Stimulated activated CD4-positive, alpha-beta T cell treated with anti-CD3 and anti-CD28 coated beads, Interleukin-12 subunit alpha, Interleukin-12 subunit beta, amount 100 ng/mL, for 24 hours (primary cell): Measurements from ENCODE around the gene LATS1.

ENCODE experiments used
- DNase-seq, 2 experiments: peaks; one replicate each; pipeline ENCODE4 v3.0.0-alpha.2; 2020; ENCODE audit warnings: low read depth in 2 of 2

LATS1 gene

DNA sequence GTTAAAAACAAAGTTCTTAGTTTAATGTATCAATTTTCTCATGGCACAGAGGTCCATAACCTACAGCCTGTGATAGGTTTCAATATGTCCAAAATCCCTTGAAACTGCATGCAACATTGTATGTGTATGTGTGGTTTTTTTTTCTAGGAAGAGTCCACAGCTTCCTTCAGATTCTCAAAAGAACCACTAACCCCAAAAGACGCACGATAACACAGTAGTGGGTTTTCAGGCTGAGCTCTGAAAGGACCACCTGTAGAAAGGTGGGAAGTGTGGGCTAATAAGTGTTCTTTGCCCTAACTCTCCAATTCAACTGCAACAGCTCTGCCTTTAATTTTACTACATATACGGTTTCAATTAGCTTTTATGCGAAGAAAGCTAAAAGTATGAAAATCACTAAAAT lies 57.9 kb downstream of the LATS1 start:
- no peak for DNase-seq

DNA sequence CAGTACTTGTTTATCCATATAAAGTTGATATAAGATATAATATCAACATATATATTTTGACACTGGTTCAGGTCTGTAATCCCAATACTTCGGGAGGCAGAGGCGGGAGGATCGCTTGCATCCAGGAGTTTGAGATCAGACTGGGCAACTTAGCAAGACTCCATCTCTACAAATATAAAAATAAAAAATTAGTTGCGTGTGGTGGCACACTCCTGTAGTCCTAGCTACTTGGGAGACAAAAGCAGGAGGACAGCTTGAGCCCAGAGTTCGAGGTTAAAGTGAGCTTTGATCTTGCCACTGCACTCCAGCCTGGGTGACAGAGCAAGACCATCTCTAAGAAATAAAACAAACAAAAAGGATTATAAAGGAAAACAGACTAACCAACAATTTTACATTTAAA lies 60.5 kb downstream of the LATS1 start:
- no peak for DNase-seq

DNA sequence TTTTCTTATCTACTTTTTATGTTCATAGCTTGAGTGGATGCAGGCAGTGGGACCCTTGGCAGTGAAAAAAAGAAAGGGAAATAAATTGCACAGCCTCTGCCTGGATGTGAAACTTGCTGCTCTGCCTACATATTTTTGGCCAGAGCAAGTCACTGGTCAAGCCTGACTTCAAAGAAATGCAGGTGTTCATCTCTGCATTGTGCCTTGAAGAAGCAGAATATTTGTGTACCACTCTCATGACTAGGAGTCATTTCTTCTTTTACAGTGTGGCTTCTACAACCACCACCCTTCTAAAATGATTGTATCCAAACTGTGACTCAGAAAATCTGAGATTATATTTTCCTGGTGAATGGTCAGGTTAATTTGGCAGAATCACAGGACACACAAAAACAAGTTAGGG lies 66.8 kb downstream of the LATS1 start:
- no peak for DNase-seq

DNA sequence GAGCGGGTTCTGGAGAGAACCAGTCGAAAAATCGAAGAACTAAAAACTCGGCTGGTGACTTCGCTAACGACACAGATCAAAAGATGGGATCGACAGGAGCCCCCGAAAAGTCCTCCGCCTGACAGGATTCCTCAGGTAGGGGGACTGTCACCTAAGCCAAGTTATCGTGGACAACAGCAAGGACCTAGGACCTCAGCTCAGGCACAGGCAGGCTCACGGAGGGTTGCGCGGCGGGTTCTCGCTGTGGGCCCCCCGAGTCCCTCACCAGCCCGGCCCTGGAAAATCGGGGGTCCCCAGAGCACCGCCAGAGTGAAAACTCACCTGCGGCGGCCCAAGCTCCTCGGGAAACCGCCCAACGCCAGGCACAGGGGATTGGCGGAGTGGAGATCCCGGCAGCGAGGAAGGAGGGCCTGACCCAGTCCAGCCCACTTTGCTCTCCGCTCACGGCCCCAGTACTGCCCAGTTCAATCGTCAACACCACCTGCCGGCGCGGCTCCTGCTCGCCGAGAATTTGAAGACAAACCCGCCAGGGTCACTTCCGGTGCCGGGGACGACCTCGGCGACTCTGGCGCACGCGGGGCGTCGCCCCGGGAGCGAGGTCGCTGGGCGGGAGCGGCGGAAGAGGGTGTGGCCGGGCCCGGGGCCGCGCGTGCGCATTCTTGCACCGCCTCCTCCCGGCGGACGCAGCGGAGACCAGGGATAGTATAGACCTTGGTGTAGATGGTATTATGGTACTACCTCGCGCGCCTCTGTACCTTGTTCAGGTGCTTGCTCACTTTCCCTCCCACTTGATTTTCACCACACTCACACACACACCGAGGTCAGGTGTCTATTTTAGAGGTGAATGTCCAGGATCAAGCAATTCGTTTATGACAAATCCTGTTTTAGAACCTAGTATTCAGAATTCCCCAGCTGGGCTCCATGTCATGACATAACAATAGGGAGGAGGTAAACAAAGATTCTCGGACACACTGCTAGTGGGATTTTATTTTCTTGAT lies 69.5 kb downstream of the LATS1 start, which contains the start of gene KATNA1:
Gene KATNA1, minus strand, starts transcription at position 567 of the 998 bp plus-strand sequence. CDS start 10,167 bp downstream, outside the sequence.
- DNase-seq = peak; percentile 76 to 84

DNA sequence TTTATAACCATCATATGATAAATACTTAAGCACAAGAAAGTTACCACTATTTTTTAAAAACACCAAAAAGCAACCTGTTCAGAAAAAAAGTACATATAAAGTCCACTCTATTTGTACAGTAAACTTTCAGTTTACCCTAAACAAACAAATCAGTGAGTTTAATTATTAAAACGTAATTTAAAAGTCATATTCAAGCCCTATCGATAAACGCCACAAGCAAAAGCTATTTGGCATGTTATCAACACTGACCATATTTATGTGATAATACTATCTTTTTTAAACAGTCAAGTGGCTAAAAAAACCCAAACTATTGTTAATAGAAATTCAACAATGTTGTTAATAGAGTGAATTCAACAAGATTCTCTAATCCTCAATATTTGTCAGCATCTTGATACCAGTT lies 71.3 kb downstream of the LATS1 start:
- DNase-seq = no peak

DNA sequence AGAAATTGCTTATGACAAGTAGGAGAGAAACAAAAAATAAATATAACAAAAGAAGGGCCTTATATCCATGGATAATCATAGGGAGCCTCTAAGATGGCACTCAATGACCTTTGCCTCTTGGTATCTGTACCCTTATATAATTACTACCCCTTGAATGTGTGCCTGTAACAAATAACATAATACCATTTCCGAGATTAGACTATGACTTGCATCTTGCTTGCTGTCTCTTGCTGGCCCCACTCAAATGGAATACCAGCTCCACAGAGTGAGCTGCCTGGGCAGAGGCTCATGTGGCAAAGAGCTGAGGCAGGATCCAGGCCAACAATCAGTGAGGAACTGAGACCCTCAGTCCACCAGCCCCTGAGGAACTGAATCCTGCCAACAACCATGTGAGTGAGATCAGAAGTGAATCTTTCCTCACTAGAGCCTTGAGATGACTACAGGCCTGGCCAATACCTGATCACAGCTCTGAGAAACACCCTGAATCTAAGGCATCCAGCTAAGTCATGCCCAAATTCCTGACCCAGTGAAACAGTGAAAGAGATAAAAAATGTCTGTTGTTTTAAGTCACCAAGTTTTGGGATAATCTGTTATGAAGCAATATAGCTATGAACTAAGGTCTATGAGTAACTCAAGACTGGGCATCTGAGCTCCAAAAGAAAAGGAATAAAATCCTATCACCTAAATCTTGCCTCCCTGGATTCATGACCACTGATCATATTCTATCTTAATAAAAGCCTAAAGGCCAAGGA lies 74.9 kb downstream of the LATS1 start:
- DNase-seq = no peak

DNA sequence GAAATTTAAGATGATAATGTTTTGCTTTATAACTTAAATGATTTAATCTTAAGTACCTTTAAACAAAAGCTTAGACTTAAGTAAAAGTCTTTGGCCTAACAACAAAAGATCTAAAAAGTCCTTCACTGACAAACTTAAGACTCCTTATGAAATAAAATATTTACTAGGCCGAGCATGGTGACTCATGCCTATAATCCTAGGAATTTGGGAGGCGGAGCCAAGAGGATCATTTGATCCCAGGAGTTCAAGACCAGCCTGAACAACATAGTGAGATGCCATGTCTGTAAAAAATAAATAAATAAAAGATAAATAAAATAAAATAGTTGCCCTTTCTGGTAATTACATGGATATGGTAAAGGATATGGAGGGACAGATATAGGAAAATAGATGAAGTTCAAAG lies 81.8 kb downstream of the LATS1 start:
- DNase-seq = no peak

DNA sequence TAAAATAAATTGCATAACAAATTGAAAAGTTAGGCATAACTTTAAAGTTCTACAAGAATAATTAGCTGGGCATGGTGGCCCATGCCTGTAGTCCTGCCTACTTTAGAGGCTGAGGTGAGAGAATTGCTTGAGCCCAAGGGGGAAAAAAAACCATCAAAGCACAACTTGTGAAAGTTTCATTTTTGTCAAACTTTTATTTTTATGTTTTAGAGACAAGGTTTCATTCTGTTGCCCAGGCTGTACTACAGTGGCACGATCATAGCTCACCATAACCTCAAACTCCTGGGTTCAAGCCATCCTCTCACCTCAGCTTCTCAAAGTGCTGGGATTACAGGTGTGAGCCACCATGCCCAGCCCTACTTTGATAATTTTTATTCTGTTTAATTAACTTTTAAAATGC lies 83.6 kb downstream of the LATS1 start:
- no peak for DNase-seq

DNA sequence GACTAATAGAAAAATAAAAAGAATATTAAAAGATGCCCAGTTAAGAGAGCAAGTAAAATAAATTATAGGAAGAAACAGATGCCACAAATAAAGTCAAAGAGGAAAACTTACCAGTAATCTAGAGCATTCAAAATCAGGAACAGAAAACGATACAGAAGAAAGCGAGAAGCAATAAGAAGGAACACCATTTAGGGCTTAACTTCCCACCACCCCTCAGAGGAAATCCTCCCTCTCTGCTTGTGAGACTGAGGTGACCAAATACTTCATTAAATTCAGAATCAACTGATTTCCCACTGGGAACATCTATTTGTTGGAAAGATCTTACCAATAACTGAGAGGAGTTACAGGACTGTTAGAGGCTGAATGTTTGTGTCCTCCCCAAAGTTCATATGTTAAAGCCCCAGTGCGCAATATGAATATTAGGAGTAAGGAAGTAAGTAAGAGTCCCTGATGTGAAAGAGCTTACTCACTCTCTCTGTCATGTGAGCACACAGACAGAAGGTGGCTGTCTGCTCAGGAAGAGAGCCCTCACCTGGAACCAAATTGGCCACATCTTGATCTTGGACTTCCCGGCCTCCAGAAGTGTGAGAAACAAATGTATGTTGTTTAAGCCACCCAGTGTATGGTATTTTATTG lies 88.9 kb downstream of the LATS1 start:
- DNase-seq = no peak

DNA sequence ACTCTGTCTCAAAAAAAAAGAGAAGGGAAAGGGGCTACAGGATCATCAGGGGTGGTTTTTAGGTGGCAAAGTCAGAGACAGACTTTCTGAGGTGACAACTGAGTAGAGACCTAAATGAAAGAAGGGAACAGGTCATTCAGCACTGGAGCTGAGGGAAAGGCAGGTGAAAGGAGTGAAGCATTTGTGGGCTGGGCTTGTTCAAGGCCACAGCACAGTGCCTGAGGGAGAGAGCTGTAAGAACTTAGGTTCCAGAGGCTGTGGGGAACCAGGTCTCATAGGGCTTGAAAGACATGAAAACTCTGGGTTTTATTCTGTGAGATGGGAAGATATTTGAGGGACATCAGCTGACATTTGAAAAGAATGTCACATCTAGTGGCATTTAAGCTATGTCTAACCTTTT lies 90.2 kb downstream of the LATS1 start:
- no peak for DNase-seq

DNA sequence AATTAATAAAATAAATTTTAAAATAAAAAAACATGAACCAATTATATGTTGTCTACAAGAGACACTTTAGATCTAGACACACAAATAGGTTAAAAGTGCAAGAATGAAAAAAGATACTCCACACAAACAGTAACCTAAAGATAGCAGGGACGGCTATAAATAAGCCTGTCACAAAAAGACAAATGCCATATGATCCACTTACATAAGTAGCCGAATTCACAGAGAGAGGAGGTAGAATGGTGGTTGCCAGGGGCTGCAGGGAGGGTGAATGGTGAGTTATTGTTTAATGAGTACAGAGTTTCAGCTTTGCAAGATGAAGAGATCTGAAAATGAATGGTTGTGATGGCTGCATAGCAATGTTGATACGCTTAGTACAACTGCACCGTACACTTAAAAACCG lies 102.1 kb downstream of the LATS1 start:
- no peak for DNase-seq

DNA sequence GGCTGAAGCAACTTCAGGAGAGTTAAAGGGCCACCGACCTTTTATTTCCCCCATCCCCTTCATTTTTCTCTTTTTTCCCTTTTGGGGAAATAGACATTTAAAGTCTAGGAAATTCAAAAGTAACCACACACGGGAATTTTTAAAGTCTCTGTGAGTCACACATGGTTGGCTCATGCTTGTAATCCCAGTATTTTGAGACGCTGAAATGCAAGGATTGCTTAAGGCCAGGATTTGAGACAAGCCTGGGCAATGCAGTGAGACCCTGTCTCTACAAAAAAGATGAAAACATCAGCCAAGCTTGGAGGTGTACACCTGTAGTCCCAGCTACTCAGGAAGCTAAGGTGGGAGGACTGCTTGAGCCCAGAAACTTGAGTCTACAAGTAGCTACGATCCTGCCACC lies 103.6 kb downstream of the LATS1 start:
- no peak for DNase-seq

DNA sequence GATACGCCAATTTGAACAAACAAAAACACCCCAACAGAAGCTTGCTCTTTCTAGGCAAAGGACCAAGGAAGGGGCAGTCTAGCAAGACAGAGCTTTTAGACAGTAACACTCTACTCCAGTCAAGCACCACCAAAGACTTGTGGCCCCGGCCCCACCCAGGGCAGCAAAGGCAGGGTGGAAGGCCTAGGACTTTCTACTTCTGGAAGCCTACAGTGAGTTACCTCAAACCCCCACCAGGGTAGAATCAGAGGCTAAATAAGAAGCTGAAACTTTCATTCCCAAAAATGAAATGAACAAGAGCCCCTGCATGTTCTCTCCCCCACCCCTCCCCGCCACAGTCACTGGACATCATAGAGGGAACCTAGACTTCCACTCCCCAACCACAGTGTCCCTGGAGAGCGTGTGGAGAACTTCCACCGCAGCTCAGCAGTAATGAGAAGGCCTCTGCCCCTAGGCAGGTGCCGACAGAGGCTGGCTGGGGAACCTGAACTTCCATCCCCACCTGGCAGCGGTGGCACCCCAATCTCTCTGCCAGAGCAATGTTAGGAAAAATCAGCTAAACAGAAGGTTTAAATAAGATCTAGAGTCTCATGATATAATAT lies 109.4 kb downstream of the LATS1 start:
- no peak for DNase-seq
